NT2/D1 (cell line): Measurements from ENCODE around the gene OR13C5.

Experiments
- DNase-seq: peaks from one replicate; pipeline ENCODE4 v3.0.0-alpha.2; 2011; ENCODE audit warnings: low read depth, low spot score
- H3K27me3 ChIP-seq: 2 replicates; pipeline ENCODE4 v1.6.0; 2011; ENCODE audit warnings: mild to moderate bottlenecking; ENCODE audit not compliant: insufficient read length, insufficient read depth
- H3K36me3 ChIP-seq: 2 replicates; pipeline ENCODE4 v1.6.1; 2011; ENCODE audit warnings: mild to moderate bottlenecking, low read length, mixed read lengths; ENCODE audit not compliant: insufficient read depth, insufficient read length
- H3K4me1 ChIP-seq: 2 replicates; pipeline ENCODE4 v1.5.1; 2011; ENCODE audit not compliant: insufficient read depth, insufficient read length
- H3K4me3 ChIP-seq: 2 replicates; pipeline ENCODE4 v1.5.1; 2011; ENCODE audit warnings: low read depth; ENCODE audit not compliant: insufficient read length
- H3K9ac ChIP-seq: 2 replicates; pipeline ENCODE4 v1.6.0; 2011; ENCODE audit warnings: low read depth; ENCODE audit not compliant: insufficient read length
- H3K9me3 ChIP-seq: 2 replicates; pipeline ENCODE4 v1.5.1; 2011; ENCODE audit warnings: mild to moderate bottlenecking, low read length; ENCODE audit not compliant: insufficient read depth
- SUZ12 ChIP-seq: IDR thresholded peaks from 2 replicates; pipeline ENCODE4 v1.6.1; 2011; ENCODE audit not compliant: insufficient read length, insufficient read depth; ENCODE audit errors: extremely low read depth
- YY1 ChIP-seq: IDR thresholded peaks from 2 replicates; pipeline ENCODE4 v1.6.1; 2011; ENCODE audit not compliant: insufficient read length, insufficient read depth
- ZNF274 ChIP-seq: IDR thresholded peaks from 2 replicates; pipeline ENCODE4 v1.6.1; 2011; ENCODE audit warnings: mild to moderate bottlenecking, low read depth, low read length

Gene OR13C5

DNA sequence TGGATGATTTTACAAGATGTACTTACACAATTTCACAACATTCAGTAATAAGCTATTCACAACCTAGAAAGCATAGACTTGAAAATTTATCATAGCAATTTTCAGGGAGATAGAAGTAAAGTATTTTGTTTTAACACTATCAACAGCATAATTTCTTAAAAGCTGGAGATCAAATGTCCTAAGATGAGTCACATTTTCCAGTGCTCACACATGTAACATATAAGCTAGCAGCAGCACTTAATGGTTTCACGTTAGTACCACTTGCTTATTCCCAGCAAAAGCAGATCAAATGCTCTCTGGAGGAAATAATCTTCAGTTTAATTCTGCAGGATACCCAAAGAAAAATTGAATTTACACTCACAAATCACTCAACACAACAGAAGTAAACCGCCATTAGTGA is 23.8 kb downstream of the OR13C5 start:
- TF ChIP-seq SUZ12 (no peak), ZNF274 (no peak), YY1 (no peak)
- DNase-seq: no peak
- Histone ChIP-seq H3K4me3 (no peak overlapping the region), H3K4me1 (no peaks in the 10 kb centered on the region), H3K27me3 (no peaks in the 10 kb centered on the region), H3K36me3 (no peaks in the 10 kb centered on the region), H3K9me3 (0 out of 2 replicates have a peak, but pooled peaks cover 8% of the 10 kb centered on the region), H3K9ac (no peak overlapping the region)

DNA sequence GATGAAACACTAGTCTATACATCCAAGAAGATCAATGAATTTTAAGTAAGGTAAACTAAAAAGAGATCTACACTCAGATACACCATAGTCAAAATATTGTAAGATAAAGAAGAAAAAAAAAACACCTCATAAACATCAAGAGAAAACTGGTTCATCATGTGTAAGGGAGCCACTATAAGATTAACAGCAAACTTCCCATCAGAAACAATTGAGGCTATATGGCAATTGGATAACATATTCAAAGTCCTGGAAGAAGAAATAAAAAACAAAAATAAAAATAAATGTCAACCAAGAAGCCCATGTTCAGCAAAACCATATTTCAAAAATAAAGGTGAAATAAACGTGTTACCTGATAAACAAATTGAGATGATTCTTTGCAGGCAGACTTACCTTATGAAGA is 26.6 kb downstream of the OR13C5 start:
- H3K4me1 ChIP-seq: no peaks in the 10 kb centered on the region
- H3K9ac ChIP-seq: no peak overlapping the region
- H3K36me3 ChIP-seq: no peaks in the 10 kb centered on the region
- no peak for TF ChIP-seq ZNF274
- TF ChIP-seq YY1: no peak
- TF ChIP-seq SUZ12: no peak
- no peak overlapping the region for H3K4me3 ChIP-seq
- H3K9me3 ChIP-seq: 0 out of 2 replicates have a peak, but pooled peaks cover 8% of the 10 kb centered on the region
- H3K27me3 ChIP-seq: no peaks in the 10 kb centered on the region
- no peak for DNase-seq

DNA sequence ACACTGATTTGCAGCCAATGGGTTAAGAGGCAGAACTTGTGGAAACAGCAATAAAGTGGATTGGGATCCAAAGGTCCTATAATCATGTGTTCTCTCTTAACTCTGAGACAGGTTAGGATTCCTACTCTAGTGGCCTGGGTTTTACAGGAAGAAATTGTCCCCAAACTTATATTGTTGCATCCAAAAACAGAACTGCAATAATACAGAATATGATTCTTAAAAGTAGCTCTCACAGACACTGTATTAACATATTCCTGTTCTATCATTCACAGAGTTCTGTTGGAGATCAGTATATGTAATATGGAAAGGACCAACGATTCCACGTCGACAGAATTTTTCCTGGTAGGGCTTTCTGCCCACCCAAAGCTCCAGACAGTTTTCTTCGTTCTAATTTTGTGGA is 30.3 kb downstream of the OR13C5 start, which contains the start of gene OR13C8:
OR13C8 (plus strand) TSS at position 301 of the 400 bp plus-strand sequence; CDS start at position 301, 0 bp downstream.
- TF ChIP-seq ZNF274: no peak
- no peak for TF ChIP-seq SUZ12
- TF ChIP-seq YY1: no peak

DNA sequence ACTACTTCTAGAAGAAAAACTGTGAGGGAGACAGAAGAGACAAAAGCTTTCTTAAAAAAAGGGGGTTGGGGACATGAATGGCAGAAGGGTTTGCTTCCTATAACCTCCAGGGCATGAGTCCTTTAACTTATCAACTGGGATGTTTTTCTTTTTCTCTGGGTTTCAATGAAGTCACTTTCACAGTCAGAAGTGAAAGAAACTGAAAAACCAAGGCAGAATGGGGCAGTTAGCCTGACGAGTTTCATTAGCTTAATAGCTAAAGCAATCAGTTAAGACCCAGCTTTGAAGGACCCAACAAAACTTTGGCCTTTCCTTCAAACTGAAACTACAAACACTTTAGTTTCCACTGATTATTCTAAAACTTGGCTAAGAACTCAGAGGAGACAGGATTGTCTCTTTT is 34.9 kb downstream of the OR13C5 start:
- Histone ChIP-seq H3K9ac (no peak overlapping the region), H3K9me3 (no peaks in the 10 kb centered on the region), H3K4me3 (no peak overlapping the region), H3K27me3 (no peaks in the 10 kb centered on the region), H3K36me3 (no peaks in the 10 kb centered on the region), H3K4me1 (no peaks in the 10 kb centered on the region)
- no peak for TF ChIP-seq SUZ12
- no peak for TF ChIP-seq YY1
- no peak for TF ChIP-seq ZNF274
- DNase-seq: no peak

More for the DNA sequence above, 30.3 kb downstream of the OR13C5 start, which contains the start of gene OR13C8:
- Histone ChIP-seq H3K27me3 (no peaks in the 10 kb centered on the region), H3K9ac (no peak within 1 kb of the TSS), H3K4me1 (no peaks in the 10 kb centered on the region), H3K36me3 (no peaks in the 10 kb centered on the region), H3K9me3 (0 out of 2 replicates have a peak, but pooled peaks cover 8% of the 10 kb centered on the region), H3K4me3 (no peak within 1 kb of the TSS)
- no peak for DNase-seq

DNA sequence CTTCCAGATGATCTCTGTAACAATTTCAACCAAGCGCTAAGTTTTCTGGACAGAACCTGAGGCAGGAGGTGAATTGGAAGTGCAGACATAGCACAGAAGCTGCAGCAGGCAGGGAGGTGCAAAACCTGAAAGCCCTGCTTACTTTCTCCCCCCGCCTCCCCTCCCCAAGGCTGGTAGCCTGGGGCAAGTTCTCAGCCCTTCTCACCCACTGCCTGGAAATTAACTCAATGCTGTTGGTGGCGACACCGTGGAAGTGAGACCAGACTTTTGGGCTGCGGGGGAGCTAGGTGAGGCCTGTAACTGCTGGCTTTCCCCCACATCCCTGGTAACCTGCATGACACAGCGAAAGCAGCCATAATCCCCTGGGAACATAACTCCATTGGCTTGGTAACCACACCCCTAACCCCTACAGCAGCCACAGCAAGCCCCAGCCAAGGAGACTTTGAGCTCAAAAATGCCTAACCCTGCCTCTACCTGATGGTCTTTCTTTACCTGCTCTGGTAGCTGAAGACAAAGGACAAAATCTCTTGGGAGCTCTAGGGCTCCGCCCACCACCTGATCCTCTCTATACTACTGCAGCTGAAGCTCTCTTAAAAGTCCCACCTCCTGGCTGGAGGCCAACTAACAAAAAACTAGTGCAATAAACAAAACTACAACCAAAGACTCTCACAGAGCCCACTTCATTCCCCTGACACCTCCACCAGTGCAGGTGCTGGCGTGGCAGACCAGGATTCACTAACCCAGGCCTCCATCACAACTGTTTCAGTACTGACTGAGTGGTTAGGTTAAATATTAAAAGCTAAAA is 42.2 kb downstream of the OR13C5 start:
- Histone ChIP-seq H3K4me3 (no peak overlapping the region), H3K9ac (no peak overlapping the region), H3K27me3 (no peaks in the 10 kb centered on the region), H3K9me3 (no peaks in the 10 kb centered on the region), H3K36me3 (no peaks in the 10 kb centered on the region), H3K4me1 (no peaks in the 10 kb centered on the region)
- no peak for TF ChIP-seq ZNF274
- DNase-seq: peak; percentile 9

DNA sequence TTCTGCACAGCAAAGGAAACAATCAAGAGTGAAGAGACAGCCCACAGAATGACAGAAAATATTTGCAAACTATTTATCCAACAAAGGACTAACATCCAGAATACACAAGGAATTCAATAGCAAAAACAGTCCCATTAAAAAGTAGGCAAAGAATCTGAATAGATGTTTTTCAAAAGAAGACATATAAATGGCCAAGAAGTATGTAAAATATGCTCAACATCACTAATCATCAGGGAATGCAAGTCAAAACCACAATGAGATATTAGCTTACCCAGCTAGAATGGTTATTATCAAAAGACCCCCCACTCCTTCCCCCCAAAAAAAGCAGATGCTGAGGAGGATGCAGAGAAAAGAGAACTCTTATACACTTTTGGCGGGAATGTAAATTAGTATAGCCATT is 43.7 kb downstream of the OR13C5 start:
- TF ChIP-seq YY1 (no peak), ZNF274 (no peak), SUZ12 (no peak)
- Histone ChIP-seq H3K36me3 (no peaks in the 10 kb centered on the region), H3K9me3 (no peaks in the 10 kb centered on the region), H3K4me3 (no peak overlapping the region), H3K4me1 (no peaks in the 10 kb centered on the region), H3K9ac (no peak overlapping the region), H3K27me3 (no peaks in the 10 kb centered on the region)
- DNase-seq: no peak

DNA sequence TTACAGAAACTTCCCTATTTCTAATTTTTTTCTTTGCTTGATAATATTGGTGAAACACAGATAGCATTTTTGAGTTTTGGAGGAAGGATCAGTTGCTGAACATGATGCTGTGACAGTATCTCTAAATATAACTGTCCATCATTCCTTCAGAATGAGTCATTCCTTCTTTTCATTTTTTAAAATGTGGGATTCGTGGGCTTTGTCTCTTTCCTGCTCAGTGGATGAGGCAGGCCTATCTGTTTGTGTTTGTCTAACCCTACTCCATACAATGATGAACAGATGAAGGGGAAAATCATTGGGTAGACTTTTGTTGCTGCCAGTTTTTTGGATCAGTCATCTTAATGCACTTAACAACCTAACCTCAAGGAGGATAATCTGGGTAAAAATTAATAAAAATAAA is 46.0 kb downstream of the OR13C5 start:
- no peaks in the 10 kb centered on the region for H3K4me1 ChIP-seq
- no peak for DNase-seq
- no peak overlapping the region for H3K9ac ChIP-seq
- H3K27me3 ChIP-seq: no peaks in the 10 kb centered on the region
- no peak overlapping the region for H3K4me3 ChIP-seq
- no peaks in the 10 kb centered on the region for H3K9me3 ChIP-seq
- H3K36me3 ChIP-seq: no peaks in the 10 kb centered on the region
- TF ChIP-seq SUZ12: no peak
- TF ChIP-seq ZNF274: no peak
- TF ChIP-seq YY1: no peak
